HEK293 (cell line): ENCODE measurements around the gene KCNMB1.

Source experiments
- CTCF ChIA-PET: fragments of 350-600 bp; formaldehyde crosslinking; extraction: SDS; loops from one replicate; lab custom pipeline; 2021; ENCODE audit warnings: antibody characterized with exemption; lab: Yijun Ruan, JAX
- POLR2A ChIA-PET: fragments of 300-600 bp; formaldehyde crosslinking; extraction: SDS; loops from one replicate; lab custom pipeline; 2020; ENCODE audit warnings: antibody characterized with exemption, inconsistent platforms; lab: Yijun Ruan, JAX
- H3K27ac ChIP-seq: fragments of 200-500 bp; sonication (Bioruptor generic); 2 replicates; pipeline ENCODE4 v1.5.1; 2014; ENCODE audit warnings: low read depth, low read length, control low read depth, inconsistent platforms; ENCODE audit errors: extremely low read depth
- H3K36me3 ChIP-seq, 2 experiments: fragments of 200-500 bp in 1 of 2; sonication (Bioruptor generic) in 1 of 2; 1 replicate in 1 of 2; 2 replicates in 1 of 2; pipeline ENCODE4 v1.5.1; 2014 to 2017; ENCODE audit warnings: inconsistent platforms in 2 of 2, low read length in 2 of 2; ENCODE audit not compliant: control insufficient read depth in 2 of 2, insufficient read depth in 1 of 2
- H3K4me1 ChIP-seq: fragments of 200-500 bp; sonication (Bioruptor generic); 2 replicates; pipeline ENCODE4 v1.5.1; 2014; ENCODE audit warnings: mild to moderate bottlenecking, low read length, inconsistent platforms; ENCODE audit not compliant: control insufficient read depth, insufficient read depth
- H3K4me3 ChIP-seq: 2 replicates; pipeline ENCODE4 v1.5.1; 2011; ENCODE audit warnings: low read depth, mild to moderate bottlenecking, control low read depth, low read length, moderate library complexity
- H3K9me3 ChIP-seq: fragments of 200-500 bp; sonication (Bioruptor generic); 2 replicates; pipeline ENCODE4 v1.5.1; 2014; ENCODE audit warnings: low read depth, low read length, inconsistent platforms; ENCODE audit not compliant: control insufficient read depth, insufficient read depth
- HOXA7 ChIP-seq: sonication (generic); formaldehyde crosslinking; IDR thresholded peaks from 2 replicates; pipeline ENCODE4 v1.8.1; 2022; ENCODE audit warnings: missing genetic modification reagents, borderline replicate concordance
- OVOL3 ChIP-seq: fragments of 450-650 bp; formaldehyde crosslinking; IDR thresholded peaks from 2 replicates; pipeline ENCODE4 v1.5.1; 2016; ENCODE audit warnings: missing biosample characterization, missing genetic modification characterization
- REPIN1 ChIP-seq: fragments of 450-650 bp; formaldehyde crosslinking; IDR thresholded peaks from 2 replicates; pipeline ENCODE4 v1.5.1; 2017; ENCODE audit warnings: missing biosample characterization, missing genetic modification characterization, low read depth
- ZBTB21 ChIP-seq: fragments of 450-650 bp; formaldehyde crosslinking; IDR thresholded peaks from 2 replicates; pipeline ENCODE4 v1.5.1; 2017; ENCODE audit warnings: missing biosample characterization, missing genetic modification characterization
- ZNF114 ChIP-seq: fragments of 450-650 bp; formaldehyde crosslinking; IDR thresholded peaks from 2 replicates; pipeline ENCODE4 v1.5.0; 2017; ENCODE audit warnings: missing biosample characterization, missing genetic modification characterization
- ZNF148 ChIP-seq: fragments of 450-650 bp; formaldehyde crosslinking; IDR thresholded peaks from 2 replicates; pipeline ENCODE4 v1.5.0; 2017; ENCODE audit warnings: missing biosample characterization, missing genetic modification characterization, borderline replicate concordance
- ZNF23 ChIP-seq: fragments of 450-650 bp; formaldehyde crosslinking; IDR thresholded peaks from 2 replicates; pipeline ENCODE4 v1.5.1; 2016; ENCODE audit warnings: missing biosample characterization, missing genetic modification characterization, borderline replicate concordance
- ZNF24 ChIP-seq: fragments of 450-650 bp; formaldehyde crosslinking; IDR thresholded peaks from 2 replicates; pipeline ENCODE4 v1.5.1; 2016; ENCODE audit warnings: missing biosample characterization, missing genetic modification characterization
- ZNF248 ChIP-seq: fragments of 450-650 bp; formaldehyde crosslinking; IDR thresholded peaks from 2 replicates; pipeline ENCODE4 v1.5.1; 2017; ENCODE audit warnings: missing biosample characterization, missing genetic modification characterization
- ZNF274 ChIP-seq, 2 experiments: fragments of 200-500 bp in 1 of 2; fragments of 450-650 bp in 1 of 2; sonication (Bioruptor generic) in 1 of 2; formaldehyde crosslinking in 1 of 2; IDR thresholded peaks; 2 replicates each; pipeline versions ENCODE4 v1.5.1 to v1.6.1; 2014 to 2016; ENCODE audit warnings: borderline replicate concordance in 1 of 2, inconsistent platforms in 1 of 2, low read length in 1 of 2, missing biosample characterization in 1 of 2, missing genetic modification characterization in 1 of 2
- ZNF473 ChIP-seq: fragments of 450-650 bp; formaldehyde crosslinking; IDR thresholded peaks from 2 replicates; pipeline ENCODE4 v1.5.1; 2017; ENCODE audit warnings: missing biosample characterization, missing genetic modification characterization
- ZNF510 ChIP-seq: fragments of 450-650 bp; formaldehyde crosslinking; IDR thresholded peaks from 2 replicates; pipeline ENCODE4 v1.5.1; 2018; ENCODE audit warnings: mild to moderate bottlenecking, missing genetic modification characterization, missing biosample characterization; ENCODE audit not compliant: insufficient replicate concordance
- ZNF514 ChIP-seq: fragments of 450-650 bp; formaldehyde crosslinking; IDR thresholded peaks from 2 replicates; pipeline ENCODE4 v1.5.1; 2016; ENCODE audit warnings: missing biosample characterization, missing genetic modification characterization
- ZNF660 ChIP-seq: fragments of 450-650 bp; IDR thresholded peaks from 2 replicates; pipeline ENCODE4 v1.5.1; 2018; ENCODE audit warnings: missing biosample characterization, mild to moderate bottlenecking, missing genetic modification characterization
- ZNF768 ChIP-seq: fragments of 450-650 bp; formaldehyde crosslinking; IDR thresholded peaks from 2 replicates; pipeline ENCODE4 v1.5.1; 2018; ENCODE audit warnings: missing biosample characterization, mild to moderate bottlenecking, missing genetic modification characterization
- TF ChIP-seq, protein P1 (sequence below): fragments of 450-650 bp; formaldehyde crosslinking; IDR thresholded peaks from 2 replicates; pipeline ENCODE4 v1.5.1; 2016; ENCODE audit warnings: missing biosample characterization, missing genetic modification characterization, borderline replicate concordance
- TF ChIP-seq, protein P2 (sequence below): fragments of 450-650 bp; formaldehyde crosslinking; IDR thresholded peaks from 2 replicates; pipeline ENCODE4 v1.5.1; 2016; ENCODE audit warnings: missing biosample characterization, missing genetic modification characterization, borderline replicate concordance

The KCNMB1 gene

GRCh38 chr5:170387775-170388639 lies 1.2 kb downstream of the KCNMB1 start (continued):
- TF ChIP-seq ZNF274 (IDR thresholded peaks at IDR 0.05; ENCODE audit: low read length) (no peak), ZNF274 (tag by site-specific recombination; IDR thresholded peaks at IDR 0.05; ENCODE audit: borderline replicate concordance) (no peak)

GRCh38 chr5:170386743-170387395 lies 2.3 kb downstream of the KCNMB1 start:
- POLR2A ChIA-PET: no interaction called here
- H3K4me3 ChIP-seq: no peak overlapping the region
- TF ChIP-seq ZNF248 (no peak), ZBTB21 (tag by site-specific recombination) (no peak), ZNF514 (tag by site-specific recombination) (no peak)
- TF ChIP-seq, protein P1, sequence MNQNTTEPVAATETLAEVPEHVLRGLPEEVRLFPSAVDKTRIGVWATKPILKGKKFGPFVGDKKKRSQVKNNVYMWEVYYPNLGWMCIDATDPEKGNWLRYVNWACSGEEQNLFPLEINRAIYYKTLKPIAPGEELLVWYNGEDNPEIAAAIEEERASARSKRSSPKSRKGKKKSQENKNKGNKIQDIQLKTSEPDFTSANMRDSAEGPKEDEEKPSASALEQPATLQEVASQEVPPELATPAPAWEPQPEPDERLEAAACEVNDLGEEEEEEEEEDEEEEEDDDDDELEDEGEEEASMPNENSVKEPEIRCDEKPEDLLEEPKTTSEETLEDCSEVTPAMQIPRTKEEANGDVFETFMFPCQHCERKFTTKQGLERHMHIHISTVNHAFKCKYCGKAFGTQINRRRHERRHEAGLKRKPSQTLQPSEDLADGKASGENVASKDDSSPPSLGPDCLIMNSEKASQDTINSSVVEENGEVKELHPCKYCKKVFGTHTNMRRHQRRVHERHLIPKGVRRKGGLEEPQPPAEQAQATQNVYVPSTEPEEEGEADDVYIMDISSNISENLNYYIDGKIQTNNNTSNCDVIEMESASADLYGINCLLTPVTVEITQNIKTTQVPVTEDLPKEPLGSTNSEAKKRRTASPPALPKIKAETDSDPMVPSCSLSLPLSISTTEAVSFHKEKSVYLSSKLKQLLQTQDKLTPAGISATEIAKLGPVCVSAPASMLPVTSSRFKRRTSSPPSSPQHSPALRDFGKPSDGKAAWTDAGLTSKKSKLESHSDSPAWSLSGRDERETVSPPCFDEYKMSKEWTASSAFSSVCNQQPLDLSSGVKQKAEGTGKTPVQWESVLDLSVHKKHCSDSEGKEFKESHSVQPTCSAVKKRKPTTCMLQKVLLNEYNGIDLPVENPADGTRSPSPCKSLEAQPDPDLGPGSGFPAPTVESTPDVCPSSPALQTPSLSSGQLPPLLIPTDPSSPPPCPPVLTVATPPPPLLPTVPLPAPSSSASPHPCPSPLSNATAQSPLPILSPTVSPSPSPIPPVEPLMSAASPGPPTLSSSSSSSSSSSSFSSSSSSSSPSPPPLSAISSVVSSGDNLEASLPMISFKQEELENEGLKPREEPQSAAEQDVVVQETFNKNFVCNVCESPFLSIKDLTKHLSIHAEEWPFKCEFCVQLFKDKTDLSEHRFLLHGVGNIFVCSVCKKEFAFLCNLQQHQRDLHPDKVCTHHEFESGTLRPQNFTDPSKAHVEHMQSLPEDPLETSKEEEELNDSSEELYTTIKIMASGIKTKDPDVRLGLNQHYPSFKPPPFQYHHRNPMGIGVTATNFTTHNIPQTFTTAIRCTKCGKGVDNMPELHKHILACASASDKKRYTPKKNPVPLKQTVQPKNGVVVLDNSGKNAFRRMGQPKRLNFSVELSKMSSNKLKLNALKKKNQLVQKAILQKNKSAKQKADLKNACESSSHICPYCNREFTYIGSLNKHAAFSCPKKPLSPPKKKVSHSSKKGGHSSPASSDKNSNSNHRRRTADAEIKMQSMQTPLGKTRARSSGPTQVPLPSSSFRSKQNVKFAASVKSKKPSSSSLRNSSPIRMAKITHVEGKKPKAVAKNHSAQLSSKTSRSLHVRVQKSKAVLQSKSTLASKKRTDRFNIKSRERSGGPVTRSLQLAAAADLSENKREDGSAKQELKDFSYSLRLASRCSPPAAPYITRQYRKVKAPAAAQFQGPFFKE (tag by site-specific recombination): no peak
- TF ChIP-seq, protein P2, sequence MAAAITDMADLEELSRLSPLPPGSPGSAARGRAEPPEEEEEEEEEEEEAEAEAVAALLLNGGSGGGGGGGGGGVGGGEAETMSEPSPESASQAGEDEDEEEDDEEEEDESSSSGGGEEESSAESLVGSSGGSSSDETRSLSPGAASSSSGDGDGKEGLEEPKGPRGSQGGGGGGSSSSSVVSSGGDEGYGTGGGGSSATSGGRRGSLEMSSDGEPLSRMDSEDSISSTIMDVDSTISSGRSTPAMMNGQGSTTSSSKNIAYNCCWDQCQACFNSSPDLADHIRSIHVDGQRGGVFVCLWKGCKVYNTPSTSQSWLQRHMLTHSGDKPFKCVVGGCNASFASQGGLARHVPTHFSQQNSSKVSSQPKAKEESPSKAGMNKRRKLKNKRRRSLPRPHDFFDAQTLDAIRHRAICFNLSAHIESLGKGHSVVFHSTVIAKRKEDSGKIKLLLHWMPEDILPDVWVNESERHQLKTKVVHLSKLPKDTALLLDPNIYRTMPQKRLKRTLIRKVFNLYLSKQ (tag by site-specific recombination): no peak
- TF ChIP-seq, all 188 proteins: peak for 0
- Histone ChIP-seq H3K9me3 (no peaks in the 10 kb centered on the region), H3K4me1 (no peaks in the 10 kb centered on the region), H3K36me3 (no peaks in the 10 kb centered on the region), H3K27ac (no peak overlapping the region)
- CTCF ChIA-PET: interaction anchor here (0.7 kb wide), 1 partner anchor 15 kb away, joined by 3 read pairs; no protein-coding TSS in a partner anchor

- ChIA-PET POLR2A (no interaction called here), CTCF (interaction anchor here (0.6 kb wide), 1 partner anchor 817 kb away, joined by 3 read pairs; no protein-coding TSS in a partner anchor)
- no peaks in the 10 kb centered on the region for H3K9me3 ChIP-seq
- no peak overlapping the region for H3K4me3 ChIP-seq
- no peaks in the 10 kb centered on the region for H3K4me1 ChIP-seq
- no peak for TF ChIP-seq HOXA7 (CRISPR knock-in tag)
- no peak for TF ChIP-seq ZNF660 (tag by site-specific recombination)
- TF ChIP-seq ZNF23 (tag by site-specific recombination): no peak
- TF ChIP-seq ZBTB21 (tag by site-specific recombination): no peak
- TF ChIP-seq OVOL3 (tag by site-specific recombination): no peak
- no peak for TF ChIP-seq ZNF514 (tag by site-specific recombination)
- TF ChIP-seq ZNF24 (tag by site-specific recombination): no peak
- TF ChIP-seq ZNF768 (tag by site-specific recombination): no peak
- TF ChIP-seq ZNF114 (tag by site-specific recombination): no peak
- TF ChIP-seq ZNF473 (tag by site-specific recombination): no peak
- no peak for TF ChIP-seq ZNF148 (tag by site-specific recombination)
- TF ChIP-seq ZNF510 (tag by site-specific recombination): no peak
- TF ChIP-seq REPIN1: no peak
- no peaks in the 10 kb centered on the region for H3K36me3 ChIP-seq
- no peak overlapping the region for H3K27ac ChIP-seq
These were observed 5.9 kb downstream of the KCNMB1 start for GRCh38 chr5:170383227-170383626.
